Kidney (tissue), 14 donors: ENCODE results near the gene IL11. TPM values are rescaled to one million over a fixed set of nuclear protein-coding genes. Genes with fewer than 3 reads are reported as not detected.

ENCODE experiments used
- DNase-seq, 5 donors: peaks; one replicate each; pipeline ENCODE4 v3.0.0-alpha.2; 2013 to 2020
- FAIRE-seq: peaks from 2 replicates; lab custom pipeline; 2012; peaks lifted over from hg19 to GRCh38; lab: Jason Lieb, UNC
- H3K27ac ChIP-seq, 2 donors: one replicate each; pipeline ENCODE4 v1.7.0; 2013; ENCODE audit warnings: low read depth in 2 of 2, low read length in 2 of 2, inconsistent platforms in 1 of 2
- H3K27me3 ChIP-seq: one replicate; pipeline ENCODE4 v1.7.1; 2013; ENCODE audit warnings: low read length, inconsistent platforms; ENCODE audit not compliant: control insufficient read depth, insufficient read depth
- H3K36me3 ChIP-seq, 3 donors: one replicate each; pipeline versions ENCODE4 v1.7.0 to v1.7.1; 2013; ENCODE audit warnings: low read length in 3 of 3, control low read depth in 1 of 3, inconsistent platforms in 1 of 3; ENCODE audit not compliant: insufficient read depth in 3 of 3, control insufficient read depth in 2 of 3
- H3K4me1 ChIP-seq, 3 donors: one replicate each; pipeline versions ENCODE4 v1.7.0 to v1.7.1; 2013; ENCODE audit warnings: low read length in 3 of 3, inconsistent platforms in 1 of 3, low read depth in 1 of 3; ENCODE audit not compliant: control insufficient read depth in 2 of 3, insufficient read depth in 2 of 3
- H3K4me3 ChIP-seq, 3 donors: one replicate each; pipeline versions ENCODE4 v1.7.0 to v1.8.1; 2013; ENCODE audit warnings: low read length in 3 of 3, control low read depth in 1 of 3, inconsistent platforms in 1 of 3
- H3K9ac ChIP-seq, 3 donors: one replicate each; pipeline versions ENCODE4 v1.7.0 to v1.7.1; 2013; ENCODE audit warnings: low read length in 3 of 3, control low read depth in 1 of 3, inconsistent platforms in 1 of 3
- H3K9me3 ChIP-seq, 3 donors: one replicate each; pipeline versions ENCODE4 v1.7.0 to v1.7.1; 2013; ENCODE audit warnings: low read length in 3 of 3, control low read depth in 1 of 3, inconsistent platforms in 1 of 3; ENCODE audit not compliant: control insufficient read depth in 2 of 3, insufficient read depth in 1 of 3
- CTCF ChIP-seq: IDR thresholded peaks from 3 replicates; pipeline ENCODE4 v1.5.1; 2012; ENCODE audit warnings: mild to moderate bottlenecking, moderate library complexity, borderline replicate concordance; ENCODE audit not compliant: insufficient read depth; ENCODE audit errors: extremely low read depth
- intact Hi-C: fragments of 100-400 bp; cut with DNase I; formaldehyde crosslinking; loops from one replicate; pipeline ENCODE4 v1.11.1; 2022
- polyA plus RNA-seq: library from polyadenylated mRNA; stranded (reverse); fragments of 350-450 nt; fragmentation: Illumina TruSeq; extraction: RNeasy Lipid Tissue Mini Kit (QIAGEN cat#74804); gene quantifications from one replicate; pipeline ENCODE4 v1.2.3, GENCODE V29; 2014; ENCODE audit warnings: low read depth, low replicate concordance; ENCODE audit not compliant: insufficient read depth
- total RNA-seq: library from RNA; stranded (reverse); fragmentation: NEBNext Ultra II Directional; extraction: Animal tissue kit (Norgen Biotek cat#: 25700); gene quantifications from one replicate; pipeline ENCODE4 v1.2.1, GENCODE V29; 2021
- donor health status: control.
- donor health status: control.
- donor health status: control.
- donor health status: control.
- donor health status: control.
- donor health status: DM: yes; HTN: yes; CAD: no.
- donor health status: Normal renal cell carcinoma (clear cell type).

IL11 gene
- total and polyA plus RNA-seq, 2 donors from 2014 or later, result 0.37 to 0.47 TPM

- H3K4me3 ChIP-seq, result no peak overlapping the region
- peaks cover 0 to 8% (median 0%) of the 10 kb centered on the region in 3 donors for H3K9me3 ChIP-seq
- FAIRE-seq (no peak), DNase-seq (no peak)
- intact Hi-C loops, result no loop called here
- no peaks in the 10 kb centered on the region for H3K4me1 ChIP-seq
- H3K27me3 ChIP-seq, result no peaks in the 10 kb centered on the region
- no peak overlapping the region for H3K9ac ChIP-seq
- peaks cover 0 to 4% (median 0%) of the 10 kb centered on the region in 3 donors for H3K36me3 ChIP-seq
- no peak for TF ChIP-seq CTCF
- no peak overlapping the region for H3K27ac ChIP-seq
Observed at GRCh38 chr19:55315956-55316525, 54.2 kb downstream of the IL11 start.

GRCh38 chr19:55314396-55314795 is 55.9 kb downstream of the IL11 start:
- intact Hi-C loops, result no loop called here
- Histone ChIP-seq H3K27me3 (no peaks in the 10 kb centered on the region), H3K4me1 (no peaks in the 10 kb centered on the region), H3K36me3 (peaks cover 0 to 4% (median 0%) of the 10 kb centered on the region in 3 donors), H3K9ac (no peak overlapping the region), H3K4me3 (no peak overlapping the region), H3K9me3 (peaks cover 0 to 8% (median 0%) of the 10 kb centered on the region in 3 donors), H3K27ac (no peak overlapping the region)
- TF ChIP-seq CTCF, result no peak
- FAIRE-seq (no peak), DNase-seq (no peak)

Other genes starting within 250 kb of the IL11 start
- not detected for gene TNNT1, start 221.3 kb downstream of the IL11 start, total RNA-seq
- not detected for gene TNNT1, start 221.3 kb downstream of the IL11 start, polyA plus RNA-seq
- 0.41 TPM for gene TNNI3, start 212.7 kb downstream of the IL11 start, total RNA-seq
- 1.7 TPM for gene TNNI3, start 212.7 kb downstream of the IL11 start, polyA plus RNA-seq
- gene DNAAF3, start 203.8 kb downstream of the IL11 start, total RNA-seq, result 11.4 TPM
- 5.1 TPM for gene DNAAF3, start 203.8 kb downstream of the IL11 start, polyA plus RNA-seq
- not detected for gene SYT5, start 190.2 kb downstream of the IL11 start, total RNA-seq
- gene SYT5, start 190.2 kb downstream of the IL11 start, polyA plus RNA-seq, result not detected
- 2.8 TPM for gene PTPRH, start 161.0 kb downstream of the IL11 start, total RNA-seq
- not detected for gene PTPRH, start 161.0 kb downstream of the IL11 start, polyA plus RNA-seq
- 3.3 TPM for gene TMEM86B, start 141.7 kb downstream of the IL11 start, total RNA-seq
- gene TMEM86B, start 141.7 kb downstream of the IL11 start, polyA plus RNA-seq, result 4.6 TPM
- gene PPP6R1, start 111.4 kb downstream of the IL11 start, total RNA-seq, result 61.6 TPM
- 30.6 TPM for gene PPP6R1, start 111.4 kb downstream of the IL11 start, polyA plus RNA-seq
- gene HSPBP1, start 90.4 kb downstream of the IL11 start, total RNA-seq, result 37.6 TPM
- 55.9 TPM for gene HSPBP1, start 90.4 kb downstream of the IL11 start, polyA plus RNA-seq
- 6.5 TPM for gene BRSK1, start 86.5 kb downstream of the IL11 start, total RNA-seq
- 1.4 TPM for gene BRSK1, start 86.5 kb downstream of the IL11 start, polyA plus RNA-seq
- gene TMEM150B, start 45.1 kb downstream of the IL11 start, total RNA-seq, result 3.6 TPM
- gene TMEM150B, start 45.1 kb downstream of the IL11 start, polyA plus RNA-seq, result 5.4 TPM
- 13.0 TPM for gene KMT5C, start 30.6 kb downstream of the IL11 start, total RNA-seq
- gene KMT5C, start 30.6 kb downstream of the IL11 start, polyA plus RNA-seq, result 4.1 TPM
- 3.8 TPM for gene COX6B2, start 15.7 kb downstream of the IL11 start, total RNA-seq
- 0.62 TPM for gene COX6B2, start 15.7 kb downstream of the IL11 start, polyA plus RNA-seq
- not detected for gene GARIN5B, start 7.2 kb downstream of the IL11 start, total RNA-seq
- not detected for gene GARIN5B, start 7.2 kb downstream of the IL11 start, polyA plus RNA-seq
- not detected for gene TMEM190, start 6.4 kb upstream of the IL11 start, total RNA-seq
- not detected for gene TMEM190, start 6.4 kb upstream of the IL11 start, polyA plus RNA-seq
- 24.3 TPM for gene TMEM238, start 13.8 kb upstream of the IL11 start, total RNA-seq
- 8.1 TPM for gene TMEM238, start 13.8 kb upstream of the IL11 start, polyA plus RNA-seq
- gene RPL28, start 15.5 kb upstream of the IL11 start, total RNA-seq, result 1,259 TPM
- gene RPL28, start 15.5 kb upstream of the IL11 start, polyA plus RNA-seq, result 1,453 TPM
- 16.8 TPM for gene UBE2S, start 37.3 kb upstream of the IL11 start, total RNA-seq
- 20.8 TPM for gene UBE2S, start 37.3 kb upstream of the IL11 start, polyA plus RNA-seq
- gene SHISA7, start 72.8 kb upstream of the IL11 start, total RNA-seq, result not detected
- not detected for gene SHISA7, start 72.8 kb upstream of the IL11 start, polyA plus RNA-seq
- 45.9 TPM for gene ISOC2, start 91.2 kb upstream of the IL11 start, total RNA-seq
- gene ISOC2, start 91.2 kb upstream of the IL11 start, polyA plus RNA-seq, result 326 TPM
- gene C19orf85, start 94.3 kb upstream of the IL11 start, total RNA-seq, result not detected
- not detected for gene C19orf85, start 94.3 kb upstream of the IL11 start, polyA plus RNA-seq
- 12.0 TPM for gene ZNF628, start 106.2 kb upstream of the IL11 start, total RNA-seq
- 2.3 TPM for gene ZNF628, start 106.2 kb upstream of the IL11 start, polyA plus RNA-seq
- 42.6 TPM for gene NAT14, start 114.7 kb upstream of the IL11 start, total RNA-seq
- 45.0 TPM for gene NAT14, start 114.7 kb upstream of the IL11 start, polyA plus RNA-seq
- 9.4 TPM for gene SSC5D, start 118.0 kb upstream of the IL11 start, total RNA-seq
- 2.2 TPM for gene SSC5D, start 118.0 kb upstream of the IL11 start, polyA plus RNA-seq
- not detected for gene SBK2, start 166.7 kb upstream of the IL11 start, total RNA-seq
- not detected for gene SBK2, start 166.7 kb upstream of the IL11 start, polyA plus RNA-seq
- 0.66 TPM for gene SBK3, start 175.1 kb upstream of the IL11 start, total RNA-seq
- gene SBK3, start 175.1 kb upstream of the IL11 start, polyA plus RNA-seq, result not detected
- gene ZNF579, start 210.4 kb upstream of the IL11 start, total RNA-seq, result 16.6 TPM
- 10.9 TPM for gene ZNF579, start 210.4 kb upstream of the IL11 start, polyA plus RNA-seq
- 17.9 TPM for gene FIZ1, start 229.1 kb upstream of the IL11 start, total RNA-seq
- 11.9 TPM for gene FIZ1, start 229.1 kb upstream of the IL11 start, polyA plus RNA-seq
- 22.9 TPM for gene ZNF524, start 229.8 kb upstream of the IL11 start, total RNA-seq
- gene ZNF524, start 229.8 kb upstream of the IL11 start, polyA plus RNA-seq, result 32.6 TPM
- 17.4 TPM for gene ZNF865, start 235.2 kb upstream of the IL11 start, total RNA-seq
- gene ZNF865, start 235.2 kb upstream of the IL11 start, polyA plus RNA-seq, result 5.8 TPM